T-helper 1 cell (primary cell): ENCODE measurements around the gene TSPEAR.
"Not testable (repeated sequence)": the region's sequence is repeated elsewhere in the genome, so short reads cannot be mapped to it uniquely, and the experiment has no call there.

ENCODE experiments used
- DNase-seq, 5 donors: peaks; one replicate each; pipeline ENCODE4 v3.0.0-alpha.2; 2012 to 2020

Gene TSPEAR

GRCh38 chr21:44681861-44682579, 29.4 kb downstream of the TSPEAR start, which contains the start of gene KRTAP12-1:
KRTAP12-1 (minus strand) TSS chr21:44682163; CDS start chr21:44682123, 40 bp downstream.
- no peak for DNase-seq

- DNase-seq, result no peak
These were observed 30.2 kb downstream of the TSPEAR start for GRCh38 chr21:44681152-44681551.

GRCh38 chr21:44677881-44678280, 33.5 kb downstream of the TSPEAR start:
- no peak for DNase-seq

- no peak for DNase-seq
These were observed 39.5 kb downstream of the TSPEAR start for GRCh38 chr21:44671911-44672310.

- DNase-seq, result no peak
These were observed 40.5 kb downstream of the TSPEAR start for GRCh38 chr21:44670642-44671432.

- DNase-seq, result no peak
These were observed 43.8 kb downstream of the TSPEAR start for GRCh38 chr21:44667612-44668011.

GRCh38 chr21:44666401-44667320, 44.7 kb downstream of the TSPEAR start, which contains the start of gene KRTAP12-2:
KRTAP12-2 (minus strand) TSS chr21:44666927; CDS start chr21:44666886, 41 bp downstream.
- DNase-seq, result no peak

GRCh38 chr21:44664691-44665090, 46.7 kb downstream of the TSPEAR start:
- DNase-seq, result no peak

- DNase-seq, result not testable (repeated sequence)
These were observed 49.8 kb downstream of the TSPEAR start for GRCh38 chr21:44661567-44661966.

GRCh38 chr21:44658913-44659595, 52.3 kb downstream of the TSPEAR start:
- DNase-seq, result peak in 1 of 5 donors; percentile 70

- no peak for DNase-seq
These were observed 52.8 kb downstream of the TSPEAR start for GRCh38 chr21:44658541-44658910.

GRCh38 chr21:44657635-44658540, 53.5 kb downstream of the TSPEAR start, which contains the start of gene KRTAP12-3:
KRTAP12-3 (plus strand) TSS chr21:44657932; CDS start chr21:44657980, 48 bp downstream.
- DNase-seq, result peak; percentile 43 to 93 (median 48)

GRCh38 chr21:44656868-44657267, 54.5 kb downstream of the TSPEAR start:
- DNase-seq, result no peak

GRCh38 chr21:44654576-44655175, 56.7 kb downstream of the TSPEAR start, which contains the start of gene KRTAP12-4:
KRTAP12-4 (minus strand) TSS chr21:44654659; CDS start chr21:44654614, 45 bp downstream.
- peak in 1 of 5 donors; percentile 55 for DNase-seq

GRCh38 chr21:44653656-44654575, 57.5 kb downstream of the TSPEAR start:
- DNase-seq, result peak; percentile 44 to 70 (median 61)

- no peak for DNase-seq
These were observed 58.2 kb downstream of the TSPEAR start for GRCh38 chr21:44653123-44653522.

GRCh38 chr21:44650973-44651675, 60.2 kb downstream of the TSPEAR start:
- no peak for DNase-seq

- no peak for DNase-seq
These were observed 61.0 kb downstream of the TSPEAR start for GRCh38 chr21:44650265-44650972.
